Activated CD4-positive, alpha-beta memory T cell treated with anti-CD3 and anti-CD28 coated beads for 36 hours (primary cell): ENCODE measurements around the gene OGDHL. TPM values are rescaled to one million over a fixed set of nuclear protein-coding genes. Genes with fewer than 3 reads are reported as not detected.
"Not testable (repeated sequence)": the region's sequence is repeated elsewhere in the genome, so short reads cannot be mapped to it uniquely, and the experiment has no call there.

Source experiments
- CTCF ChIA-PET: fragments of 350-600 bp; sonication (Branson Sonifier 250); formaldehyde crosslinking; loops from one replicate; lab custom pipeline; 2021; ENCODE audit warnings: antibody characterized with exemption, inconsistent platforms; lab: Charles Lee
- POLR2A ChIA-PET: fragments of 350-600 bp; sonication (Branson Sonifier 250); formaldehyde crosslinking; loops from one replicate; lab custom pipeline; 2021; ENCODE audit warnings: antibody characterized with exemption; lab: Charles Lee
- DNase-seq: peaks from one replicate; pipeline ENCODE4 v3.0.0-alpha.2; 2020
- H3K27ac Mint-ChIP-seq: one replicate; pipeline ENCODE4 v1.8.0; 2021; ENCODE audit warnings: mixed read lengths
- H3K27me3 Mint-ChIP-seq: one replicate; pipeline ENCODE4 v1.8.0; 2021; ENCODE audit warnings: mixed read lengths
- H3K36me3 Mint-ChIP-seq: one replicate; pipeline ENCODE4 v1.8.0; 2021; ENCODE audit warnings: mixed read lengths
- H3K4me1 Mint-ChIP-seq: one replicate; pipeline ENCODE4 v1.8.0; 2021; ENCODE audit warnings: low read depth, mixed read lengths
- H3K4me3 Mint-ChIP-seq: one replicate; pipeline ENCODE4 v1.8.0; 2021; ENCODE audit warnings: mild to moderate bottlenecking, mixed read lengths
- H3K9me3 Mint-ChIP-seq: one replicate; pipeline ENCODE4 v1.8.0; 2021; ENCODE audit warnings: mixed read lengths
- intact Hi-C: fragments of 100-400 bp; cut with micrococcal nuclease; formaldehyde crosslinking; loops from one replicate; pipeline ENCODE4 v1.15.1; 2023
- total RNA-seq, 2 experiments: library from RNA; stranded (reverse); gene quantifications; one replicate each; pipeline ENCODE4 v1.2.3, GENCODE V29; 2021

Gene OGDHL
- total RNA-seq, 2 experiments from 2014 or later: 0.36 to 0.40 TPM

DNA sequence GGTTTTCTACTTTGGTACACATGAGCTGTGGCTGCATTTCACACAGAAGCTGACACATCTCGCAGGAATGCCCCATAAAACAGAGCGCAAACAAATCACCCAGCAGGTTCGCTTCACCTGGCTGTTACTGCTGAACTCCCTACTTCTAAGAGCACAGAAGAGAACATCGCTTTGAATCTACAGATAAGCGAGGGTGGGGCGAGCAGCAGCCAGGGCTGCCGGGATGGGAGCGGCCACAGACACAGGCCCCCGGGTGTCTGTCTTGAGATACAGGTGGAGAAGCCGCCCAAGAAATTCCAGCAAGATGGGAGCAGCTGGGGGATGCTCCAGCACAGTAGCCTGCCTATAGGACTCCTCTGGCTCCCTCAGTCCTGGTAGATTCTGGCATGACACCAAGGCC is 27.4 kb downstream of the OGDHL start:
- DNase-seq: no peak
- Mint-ChIP-seq H3K9me3 (no peaks in the 10 kb centered on the region), H3K4me1 (no peaks in the 10 kb centered on the region), H3K27ac (no peak overlapping the region), H3K27me3 (no peaks in the 10 kb centered on the region), H3K4me3 (no peak overlapping the region), H3K36me3 (no peaks in the 10 kb centered on the region)
- ChIA-PET POLR2A (no interaction called here), CTCF (no interaction called here)
- intact Hi-C loops: no loop called here

DNA sequence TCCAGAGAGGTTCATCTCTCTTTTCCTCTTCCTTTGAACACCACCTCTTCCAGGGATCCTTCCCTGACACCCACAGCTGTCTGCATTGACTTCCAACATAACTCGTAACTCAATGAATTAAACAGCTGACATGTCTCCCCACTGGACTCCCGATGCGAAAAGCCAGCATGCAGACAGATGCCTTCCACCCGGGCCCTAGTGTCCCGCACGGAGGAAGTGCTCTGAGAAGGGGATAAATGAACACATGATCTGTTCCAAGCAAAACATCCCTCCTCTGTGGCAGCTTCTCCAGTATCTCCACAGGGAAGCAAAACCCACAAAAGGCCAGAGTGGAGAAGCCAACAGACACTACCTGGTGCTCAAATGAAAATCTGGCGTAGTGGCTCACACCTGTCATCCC is 28.3 kb downstream of the OGDHL start:
- H3K27ac Mint-ChIP-seq: no peak overlapping the region
- DNase-seq: no peak
- ChIA-PET CTCF (no interaction called here), POLR2A (no interaction called here)
- H3K4me3 Mint-ChIP-seq: no peak overlapping the region
- no peaks in the 10 kb centered on the region for H3K36me3 Mint-ChIP-seq
- intact Hi-C loops: no loop called here
- no peaks in the 10 kb centered on the region for H3K4me1 Mint-ChIP-seq
- no peaks in the 10 kb centered on the region for H3K9me3 Mint-ChIP-seq
- no peaks in the 10 kb centered on the region for H3K27me3 Mint-ChIP-seq

DNA sequence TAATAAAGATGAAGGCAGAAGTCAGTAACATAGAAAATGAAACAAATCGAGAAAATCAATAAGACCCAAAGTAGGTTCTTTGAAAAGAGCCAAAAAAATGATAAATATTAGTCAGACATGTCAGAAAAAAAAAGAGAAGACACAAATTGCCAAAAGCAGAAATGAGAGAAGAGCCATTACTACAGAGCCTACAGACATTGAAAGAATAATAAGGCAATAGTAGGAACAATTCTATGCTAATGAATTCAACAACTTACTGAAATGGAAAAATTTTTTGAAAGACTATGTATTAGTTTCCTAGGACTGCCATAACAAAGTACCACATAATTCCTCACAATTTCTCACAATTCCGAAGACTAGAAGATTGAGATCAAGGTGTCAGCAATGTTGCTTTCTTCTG is 35.5 kb downstream of the OGDHL start:
- ChIA-PET POLR2A (no interaction called here), CTCF (no interaction called here)
- Mint-ChIP-seq H3K4me3 (no peak overlapping the region), H3K27ac (no peak overlapping the region), H3K36me3 (no peaks in the 10 kb centered on the region), H3K27me3 (no peaks in the 10 kb centered on the region), H3K4me1 (no peaks in the 10 kb centered on the region), H3K9me3 (peaks cover 16% of the 10 kb centered on the region)
- intact Hi-C loops: no loop called here
- no peak for DNase-seq

DNA sequence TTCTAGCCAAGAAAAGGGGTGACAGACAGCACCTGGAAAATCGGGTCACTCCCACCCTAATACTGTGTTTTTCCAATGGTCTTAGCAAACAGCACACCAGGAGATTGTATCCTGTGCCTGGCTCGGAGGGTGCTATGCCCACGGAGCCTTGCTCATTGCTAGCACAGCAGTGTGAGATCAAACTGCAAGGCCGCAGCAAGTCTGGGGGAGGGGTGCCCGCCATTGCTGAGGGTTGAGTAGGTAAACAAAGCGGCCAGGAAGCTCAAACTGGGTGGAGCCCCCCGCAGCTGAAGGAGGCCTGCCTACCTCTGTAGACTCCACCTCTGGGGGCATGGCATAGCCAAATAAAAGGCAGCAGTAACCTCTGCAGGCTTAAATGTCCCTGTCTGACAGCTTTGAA is 47.0 kb downstream of the OGDHL start:
- intact Hi-C loops, DNase-seq, H3K9me3 Mint-ChIP-seq, CTCF ChIA-PET, POLR2A ChIA-PET, H3K27ac Mint-ChIP-seq, H3K4me3 Mint-ChIP-seq, H3K36me3 Mint-ChIP-seq, H3K4me1 Mint-ChIP-seq: not testable (repeated sequence)
- peaks cover 11% of the 10 kb centered on the region for H3K27me3 Mint-ChIP-seq

DNA sequence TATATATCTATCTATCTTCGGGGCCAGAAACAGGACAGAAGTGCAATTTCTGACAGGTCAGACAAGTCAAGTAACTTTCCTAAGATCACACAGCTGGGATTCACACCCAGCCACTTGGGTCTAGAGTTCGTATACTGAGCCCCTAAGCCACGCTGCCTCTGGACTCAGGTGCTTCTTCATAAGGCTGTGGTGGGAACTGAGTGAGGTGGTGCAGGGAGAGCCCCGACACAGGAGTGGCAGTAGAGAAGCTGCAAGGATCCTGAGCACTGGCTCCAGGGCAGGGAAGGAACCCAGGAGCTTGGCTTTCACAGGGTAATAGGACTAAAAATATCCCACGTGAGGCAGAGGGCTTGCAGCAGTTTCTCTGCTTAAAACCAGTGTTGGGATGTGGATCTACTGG is 48.9 kb downstream of the OGDHL start:
- H3K4me3 Mint-ChIP-seq: no peak overlapping the region
- H3K27ac Mint-ChIP-seq: no peak overlapping the region
- H3K9me3 Mint-ChIP-seq: no peaks in the 10 kb centered on the region
- intact Hi-C loops: no loop called here
- DNase-seq: no peak
- no peaks in the 10 kb centered on the region for H3K4me1 Mint-ChIP-seq
- ChIA-PET POLR2A (no interaction called here), CTCF (no interaction called here)
- H3K36me3 Mint-ChIP-seq: no peaks in the 10 kb centered on the region
- H3K27me3 Mint-ChIP-seq: peaks cover 14% of the 10 kb centered on the region

DNA sequence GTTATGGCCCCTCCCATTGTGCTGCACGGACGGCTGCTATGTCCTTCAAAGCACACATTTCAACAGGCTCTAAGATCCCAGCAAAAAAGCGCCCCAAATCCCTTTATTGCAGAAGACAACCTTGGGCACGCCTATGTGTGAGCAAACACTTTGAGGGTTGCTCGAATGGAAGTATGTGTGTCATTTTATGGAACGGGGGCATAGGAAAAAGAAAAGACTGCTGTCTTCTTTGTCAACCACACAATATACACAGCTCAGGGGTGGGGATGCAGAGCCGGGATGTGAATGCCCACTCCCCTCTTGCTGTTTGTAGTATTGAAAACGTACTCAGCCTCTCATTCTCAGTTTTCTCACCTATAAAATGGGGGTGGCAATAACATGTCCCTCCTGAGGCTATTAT is 50.6 kb downstream of the OGDHL start:
- no peaks in the 10 kb centered on the region for H3K36me3 Mint-ChIP-seq
- no peaks in the 10 kb centered on the region for H3K9me3 Mint-ChIP-seq
- POLR2A ChIA-PET: no interaction called here
- no peak for DNase-seq
- peaks cover 14% of the 10 kb centered on the region for H3K27me3 Mint-ChIP-seq
- CTCF ChIA-PET: no interaction called here
- intact Hi-C loops: no loop called here
- H3K27ac Mint-ChIP-seq: no peak overlapping the region
- no peak overlapping the region for H3K4me3 Mint-ChIP-seq
- no peaks in the 10 kb centered on the region for H3K4me1 Mint-ChIP-seq

DNA sequence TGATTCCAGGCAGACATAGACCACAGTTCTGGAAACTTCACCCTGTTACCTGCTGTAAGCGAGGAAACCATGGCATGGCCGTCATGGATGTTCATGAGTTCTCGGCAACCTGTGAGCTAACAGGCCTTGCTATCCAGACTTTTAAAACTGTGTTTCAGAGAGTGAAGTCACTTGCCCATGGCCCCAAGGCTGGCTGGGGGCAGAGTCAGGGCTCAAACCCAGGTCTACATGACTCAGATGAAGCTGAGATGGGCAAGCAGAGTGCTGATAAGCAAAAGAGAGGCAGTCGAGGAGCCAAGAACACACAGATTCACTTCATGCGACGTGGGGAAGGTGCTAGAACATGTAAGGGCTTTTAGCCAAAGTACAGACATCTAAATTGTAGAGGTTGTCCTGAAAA is 51.2 kb downstream of the OGDHL start:
- H3K4me3 Mint-ChIP-seq: no peak overlapping the region
- ChIA-PET POLR2A (no interaction called here), CTCF (no interaction called here)
- peaks cover 14% of the 10 kb centered on the region for H3K27me3 Mint-ChIP-seq
- DNase-seq: no peak
- H3K36me3 Mint-ChIP-seq: no peaks in the 10 kb centered on the region
- intact Hi-C loops: no loop called here
- H3K4me1 Mint-ChIP-seq: no peaks in the 10 kb centered on the region
- no peak overlapping the region for H3K27ac Mint-ChIP-seq
- no peaks in the 10 kb centered on the region for H3K9me3 Mint-ChIP-seq

DNA sequence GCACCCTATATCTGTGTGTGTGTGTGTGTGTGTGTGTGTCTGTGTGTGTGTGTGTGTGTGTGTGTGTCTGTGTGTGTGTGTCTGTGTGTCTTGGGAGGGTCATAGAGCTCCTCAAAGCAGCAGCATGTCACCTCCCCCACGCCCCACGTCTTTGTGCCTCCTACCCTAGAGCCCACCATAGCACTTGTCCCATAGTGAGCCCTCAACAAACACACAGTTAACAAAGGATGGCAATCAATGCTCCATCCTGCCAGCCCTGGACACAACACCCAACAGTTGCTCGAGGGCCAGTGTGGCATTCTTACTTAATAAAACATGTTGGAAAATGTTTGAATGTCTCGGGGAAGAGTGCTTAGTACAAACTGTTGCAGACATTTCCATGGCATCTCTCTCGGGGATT is 52.2 kb downstream of the OGDHL start:
- intact Hi-C loops: no loop called here
- CTCF ChIA-PET: no interaction called here
- Mint-ChIP-seq H3K4me3 (no peak overlapping the region), H3K36me3 (no peaks in the 10 kb centered on the region), H3K9me3 (no peaks in the 10 kb centered on the region), H3K27me3 (peaks cover 14% of the 10 kb centered on the region), H3K4me1 (no peaks in the 10 kb centered on the region), H3K27ac (no peak overlapping the region)
- no peak for DNase-seq
- POLR2A ChIA-PET: no interaction called here

DNA sequence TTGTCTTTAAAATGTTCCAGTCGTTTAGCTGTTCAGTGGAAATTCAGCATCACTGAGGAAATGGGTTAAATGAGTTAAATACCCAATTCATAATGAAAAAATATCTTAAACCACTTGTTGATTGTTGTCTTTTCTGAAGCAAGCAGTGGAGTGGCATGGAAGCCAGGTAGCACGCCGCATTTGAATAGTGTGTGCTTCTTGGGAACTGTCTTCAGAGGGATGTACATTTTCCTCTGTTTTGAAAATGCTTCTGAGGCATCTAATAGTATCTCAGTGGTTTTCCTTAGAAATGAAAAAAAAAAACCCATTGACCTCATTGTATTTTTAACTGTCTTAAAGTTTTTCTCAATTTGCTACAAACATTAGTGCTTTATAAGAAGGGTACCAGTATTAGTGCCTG is 54.5 kb downstream of the OGDHL start:
- H3K4me3 Mint-ChIP-seq: no peak overlapping the region
- DNase-seq: no peak
- intact Hi-C loops: no loop called here
- no peak overlapping the region for H3K27ac Mint-ChIP-seq
- ChIA-PET CTCF (no interaction called here), POLR2A (no interaction called here)
- peaks cover 16% of the 10 kb centered on the region for H3K27me3 Mint-ChIP-seq
- no peaks in the 10 kb centered on the region for H3K36me3 Mint-ChIP-seq
- H3K9me3 Mint-ChIP-seq: no peaks in the 10 kb centered on the region
- no peaks in the 10 kb centered on the region for H3K4me1 Mint-ChIP-seq

DNA sequence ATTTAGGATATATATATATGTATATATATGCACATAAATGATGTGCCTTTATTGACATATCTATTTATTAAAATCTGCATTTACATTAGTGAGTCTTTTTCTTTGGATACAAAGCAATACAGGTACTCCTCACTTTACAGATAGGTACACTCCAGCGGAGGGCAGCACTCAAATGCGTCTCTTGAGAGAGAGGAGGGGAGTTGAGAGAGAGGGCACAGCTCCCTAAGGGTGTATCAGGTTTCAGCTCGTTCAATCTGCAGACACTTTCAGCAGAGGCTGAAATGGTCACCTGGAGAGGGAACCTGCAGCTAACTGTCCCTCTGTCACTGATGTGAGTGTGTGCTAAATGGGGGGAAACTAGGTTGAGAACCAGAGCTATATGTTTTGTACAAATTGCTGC is 61.1 kb downstream of the OGDHL start:
- CTCF ChIA-PET: no interaction called here
- Mint-ChIP-seq H3K27me3 (peaks cover 7% of the 10 kb centered on the region), H3K4me1 (no peaks in the 10 kb centered on the region)

DNA sequence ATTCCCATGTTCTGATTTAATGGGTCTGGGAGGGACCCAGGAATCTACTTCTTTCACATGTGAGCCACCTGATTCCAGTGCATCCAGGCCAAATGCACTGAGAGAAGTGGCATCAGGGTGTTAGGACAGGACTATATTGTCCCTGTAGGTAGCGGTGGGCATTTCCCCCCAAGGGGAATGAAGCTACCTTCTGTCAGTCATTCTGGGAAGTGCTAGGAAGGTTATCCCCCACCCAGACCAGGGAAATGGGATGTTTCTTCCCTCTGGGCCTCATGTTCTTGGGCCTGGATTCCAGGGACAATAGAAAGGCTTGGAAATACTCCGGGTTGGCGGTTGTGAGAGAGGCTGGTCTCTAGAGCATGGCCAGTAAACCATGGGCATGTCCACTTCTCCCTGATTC is 61.9 kb downstream of the OGDHL start:
- H3K9me3 Mint-ChIP-seq: no peaks in the 10 kb centered on the region
- DNase-seq: no peak
- no peak overlapping the region for H3K4me3 Mint-ChIP-seq
- H3K27me3 Mint-ChIP-seq: peaks cover 7% of the 10 kb centered on the region
- H3K27ac Mint-ChIP-seq: no peak overlapping the region
- CTCF ChIA-PET: no interaction called here
- POLR2A ChIA-PET: no interaction called here
- intact Hi-C loops: no loop called here
- H3K36me3 Mint-ChIP-seq: no peaks in the 10 kb centered on the region
- no peaks in the 10 kb centered on the region for H3K4me1 Mint-ChIP-seq

More for the DNA sequence above, 61.1 kb downstream of the OGDHL start:
- no peak for DNase-seq
- intact Hi-C loops: no loop called here
- POLR2A ChIA-PET: no interaction called here
- no peaks in the 10 kb centered on the region for H3K9me3 Mint-ChIP-seq
- H3K36me3 Mint-ChIP-seq: no peaks in the 10 kb centered on the region
- no peak overlapping the region for H3K4me3 Mint-ChIP-seq
- H3K27ac Mint-ChIP-seq: no peak overlapping the region

DNA sequence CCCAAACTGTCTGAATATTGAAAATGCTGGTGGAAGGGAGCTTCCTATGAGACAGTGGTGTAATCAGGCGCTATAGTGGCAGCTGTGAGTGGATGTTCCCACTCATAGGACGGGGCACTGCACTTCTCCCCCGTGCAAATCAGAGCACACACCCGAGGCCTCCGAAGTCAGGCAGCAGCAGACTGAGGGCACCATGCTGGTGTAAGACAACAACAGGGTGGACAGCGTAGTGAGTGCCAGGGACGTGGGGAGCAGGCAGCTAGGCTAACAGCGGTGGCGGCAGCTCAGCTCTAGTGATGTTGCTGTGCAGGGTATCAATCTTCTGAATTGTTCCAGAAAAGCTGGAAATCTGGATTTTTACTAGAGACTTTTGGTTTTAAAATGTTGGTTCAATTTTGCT is 63.4 kb downstream of the OGDHL start:
- POLR2A ChIA-PET: no interaction called here
- H3K27ac Mint-ChIP-seq: no peak overlapping the region
- no peaks in the 10 kb centered on the region for H3K36me3 Mint-ChIP-seq
- H3K27me3 Mint-ChIP-seq: peaks cover 14% of the 10 kb centered on the region
- intact Hi-C loops: no loop called here
- H3K9me3 Mint-ChIP-seq: no peaks in the 10 kb centered on the region
- DNase-seq: no peak
- CTCF ChIA-PET: no interaction called here
- no peak overlapping the region for H3K4me3 Mint-ChIP-seq
- H3K4me1 Mint-ChIP-seq: no peaks in the 10 kb centered on the region

DNA sequence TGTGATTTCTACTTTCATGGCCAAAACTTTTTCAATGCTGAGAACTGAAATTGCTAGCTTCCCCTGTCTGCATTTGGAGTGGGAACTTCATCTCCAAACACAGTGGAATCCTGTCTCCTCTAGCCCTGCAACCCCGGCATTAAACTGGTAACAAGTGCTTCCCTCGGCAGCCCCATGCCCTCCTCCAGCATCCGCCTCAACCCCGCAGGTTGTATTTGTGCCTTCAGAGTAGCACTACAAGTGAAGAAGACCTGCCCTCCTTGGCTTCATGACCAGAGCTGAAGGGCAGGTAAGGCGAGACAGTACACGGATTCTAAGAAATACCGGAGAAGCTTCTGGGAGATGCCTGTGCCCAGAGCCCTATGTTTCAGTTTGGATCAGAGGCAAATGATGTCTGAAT is 65.8 kb downstream of the OGDHL start:
- H3K27me3 Mint-ChIP-seq: peaks cover 22% of the 10 kb centered on the region
- no peak overlapping the region for H3K27ac Mint-ChIP-seq
- ChIA-PET POLR2A (no interaction called here), CTCF (no interaction called here)
- no peaks in the 10 kb centered on the region for H3K9me3 Mint-ChIP-seq
- DNase-seq: no peak
- no peak overlapping the region for H3K4me3 Mint-ChIP-seq
- H3K36me3 Mint-ChIP-seq: no peaks in the 10 kb centered on the region
- no peaks in the 10 kb centered on the region for H3K4me1 Mint-ChIP-seq
- intact Hi-C loops: no loop called here

DNA sequence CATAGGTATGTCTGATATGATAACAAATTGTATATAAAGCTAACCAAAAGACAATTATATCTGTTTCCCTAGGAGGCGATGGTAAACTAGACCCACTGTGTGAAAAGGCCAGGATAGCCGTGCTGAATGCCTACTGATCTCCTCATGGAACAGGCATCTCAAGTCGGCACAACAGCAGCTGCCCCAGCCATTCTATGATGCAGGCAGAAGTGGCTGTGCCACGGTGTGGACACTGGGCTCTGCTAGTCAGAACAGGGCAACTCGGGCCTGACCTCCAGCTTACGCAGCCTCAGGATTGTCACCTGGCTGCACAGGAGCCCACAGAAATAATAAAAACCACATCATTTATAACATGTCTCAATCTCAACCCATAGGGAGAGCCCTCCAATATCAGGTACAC is 67.7 kb downstream of the OGDHL start:
- H3K36me3 Mint-ChIP-seq: no peaks in the 10 kb centered on the region
- POLR2A ChIA-PET: no interaction called here
- DNase-seq: no peak

More for the DNA sequence above, 67.7 kb downstream of the OGDHL start:
- no peak overlapping the region for H3K4me3 Mint-ChIP-seq
- H3K27ac Mint-ChIP-seq: no peak overlapping the region
- H3K9me3 Mint-ChIP-seq: no peaks in the 10 kb centered on the region
- CTCF ChIA-PET: no interaction called here
- no peaks in the 10 kb centered on the region for H3K4me1 Mint-ChIP-seq
- intact Hi-C loops: no loop called here
- H3K27me3 Mint-ChIP-seq: peaks cover 34% of the 10 kb centered on the region
